CD4-positive, CD25-positive, alpha-beta regulatory T cell (primary cell): ENCODE results near the gene HDAC10. TPM values are rescaled to one million over a fixed set of nuclear protein-coding genes. Genes with fewer than 3 reads are reported as not detected.
A peak's percentile ranks its signal among the peaks of the same experiment; 100 is the strongest.

Experiments
- ATAC-seq, 2 donors: fragments of 150-1000 bp; cut with Tn5 transposase; one replicate each; pipeline ENCODE4 v1.10.0; 2021; ENCODE audit warnings: low read depth in 2 of 2, moderate number of reproducible peaks in 2 of 2, moderate library complexity in 1 of 2
- DNase-seq, 3 donors: peaks; one replicate each; pipeline versions ENCODE4 v3.0.0 to v3.0.0-alpha.2; 2012 to 2022; ENCODE audit warnings: mixed read lengths in 1 of 3
- H3K27ac ChIP-seq: one replicate; pipeline ENCODE4 v1.7.0; 2013; ENCODE audit warnings: mild to moderate bottlenecking, low read length; ENCODE audit not compliant: insufficient read depth, poor library complexity, severe bottlenecking
- H3K27me3 ChIP-seq: one replicate; pipeline ENCODE4 v1.7.0; 2013; ENCODE audit warnings: low read length; ENCODE audit not compliant: control insufficient read depth, insufficient read depth
- H3K36me3 ChIP-seq: one replicate; pipeline ENCODE4 v1.7.0; 2013; ENCODE audit warnings: mild to moderate bottlenecking, low read length, moderate library complexity; ENCODE audit not compliant: control insufficient read depth, insufficient read depth
- H3K4me1 ChIP-seq: 2 replicates; pipeline ENCODE4 v1.7.0; 2013; ENCODE audit warnings: mild to moderate bottlenecking, low read length; ENCODE audit not compliant: insufficient read depth, control insufficient read depth, poor library complexity, severe bottlenecking
- H3K4me3 ChIP-seq: one replicate; pipeline ENCODE4 v1.7.0; 2013; ENCODE audit warnings: low read depth, mild to moderate bottlenecking, low read length, moderate library complexity
- H3K9me3 ChIP-seq, 2 experiments: 1 replicate in 1 of 2; 2 replicates in 1 of 2; pipeline ENCODE4 v1.7.0; 2013; ENCODE audit warnings: low read length in 2 of 2, mild to moderate bottlenecking in 1 of 2, moderate library complexity in 1 of 2; ENCODE audit not compliant: control insufficient read depth in 2 of 2
- H3K27ac Mint-ChIP-seq, 3 donors: one replicate each; pipeline ENCODE4 v1.8.0; 2020 to 2022; ENCODE audit warnings: mild to moderate bottlenecking in 3 of 3, mixed read lengths in 3 of 3, moderate library complexity in 2 of 3
- H3K27me3 Mint-ChIP-seq: one replicate; pipeline ENCODE4 v1.8.0; 2022; ENCODE audit warnings: mild to moderate bottlenecking, mixed read lengths
- H3K36me3 Mint-ChIP-seq: one replicate; pipeline ENCODE4 v1.8.0; 2020; ENCODE audit warnings: mixed read lengths
- H3K4me1 Mint-ChIP-seq, 4 donors: one replicate each; pipeline ENCODE4 v1.8.0; 2020 to 2022; ENCODE audit warnings: mixed read lengths in 4 of 4, mild to moderate bottlenecking in 1 of 4
- H3K4me3 Mint-ChIP-seq, 4 donors: one replicate each; pipeline ENCODE4 v1.8.0; 2020 to 2022; ENCODE audit warnings: mild to moderate bottlenecking in 4 of 4, mixed read lengths in 4 of 4, moderate library complexity in 3 of 4
- H3K9me3 Mint-ChIP-seq, 7 donors: one replicate each; pipeline ENCODE4 v1.8.0; 2020 to 2022; ENCODE audit warnings: mixed read lengths in 7 of 7, mild to moderate bottlenecking in 3 of 7, moderate library complexity in 2 of 7
- polyA plus RNA-seq, 4 donors: library from polyadenylated mRNA; unstranded; fragments of 300-500 nt; fragmentation: Illumina TruSeq; gene quantifications; one replicate each; pipeline ENCODE4 v1.2.3, GENCODE V29; 2021
- total RNA-seq: library from RNA; stranded (reverse); gene quantifications from one replicate; pipeline ENCODE4 v1.2.3, GENCODE V29; 2022

The HDAC10 gene
- total and polyA plus RNA-seq, 5 donors from 2014 or later = 6.0 to 125 (median 7.5) TPM

DNA sequence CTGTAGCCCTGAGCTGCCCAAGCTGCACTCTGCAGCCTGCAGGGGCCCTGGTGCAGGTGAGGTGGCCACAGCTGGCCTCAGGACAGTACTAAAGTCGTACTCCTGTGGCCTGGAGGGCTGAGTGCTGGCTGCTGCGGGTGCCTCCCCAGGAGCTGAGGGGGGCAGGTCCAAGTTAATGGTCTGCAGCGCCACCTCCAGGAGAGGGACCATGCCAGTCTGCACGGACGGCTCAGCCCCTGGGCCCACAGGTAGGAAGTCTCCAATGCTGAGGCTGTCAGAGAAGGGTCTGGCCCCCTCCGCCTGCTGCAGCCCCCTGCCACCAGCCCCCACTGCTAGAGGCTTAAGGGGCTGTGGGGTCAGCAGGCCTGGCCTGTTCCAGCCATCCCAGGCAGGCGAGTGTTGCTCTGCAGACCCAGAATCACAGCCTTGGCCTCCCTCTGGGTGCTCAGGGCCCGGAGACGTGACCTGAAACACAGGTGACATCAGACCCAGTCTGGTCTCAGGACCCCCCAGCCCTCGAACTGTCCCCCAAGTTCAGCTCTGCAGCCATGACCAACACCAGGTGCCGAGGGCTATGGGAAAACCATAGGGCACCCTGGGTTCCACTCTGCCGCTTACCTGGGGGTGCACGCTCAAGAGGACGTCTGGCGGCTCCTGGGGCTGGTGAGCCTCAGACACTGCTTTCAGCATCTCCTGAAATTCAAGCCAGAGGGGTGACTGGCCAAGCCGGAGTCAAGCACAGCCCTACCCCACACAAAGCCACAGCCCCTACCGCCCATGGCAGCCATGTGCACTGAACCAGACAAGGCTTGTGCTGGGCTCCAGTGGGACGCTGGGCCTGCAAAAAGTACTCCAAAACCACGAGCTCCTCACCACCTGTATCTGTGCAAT, 29.4 kb downstream of the HDAC10 start:
- no peaks in the 10 kb centered on the region for H3K4me1 Mint-ChIP-seq
- no peak overlapping the region for H3K27ac Mint-ChIP-seq
- H3K27me3 Mint-ChIP-seq = no peaks in the 10 kb centered on the region
- no peak for ATAC-seq
- Histone ChIP-seq H3K27me3 (no peaks in the 10 kb centered on the region), H3K27ac (no peak overlapping the region), H3K4me1 (no peaks in the 10 kb centered on the region), H3K36me3 (peaks cover 60% of the 10 kb centered on the region), H3K4me3 (no peak overlapping the region), H3K9me3 (no peaks in the 10 kb centered on the region)
- DNase-seq = no peak
- peaks cover 8% of the 10 kb centered on the region for H3K36me3 Mint-ChIP-seq
- no peak overlapping the region for H3K4me3 Mint-ChIP-seq
- no peaks in the 10 kb centered on the region for H3K9me3 Mint-ChIP-seq

DNA sequence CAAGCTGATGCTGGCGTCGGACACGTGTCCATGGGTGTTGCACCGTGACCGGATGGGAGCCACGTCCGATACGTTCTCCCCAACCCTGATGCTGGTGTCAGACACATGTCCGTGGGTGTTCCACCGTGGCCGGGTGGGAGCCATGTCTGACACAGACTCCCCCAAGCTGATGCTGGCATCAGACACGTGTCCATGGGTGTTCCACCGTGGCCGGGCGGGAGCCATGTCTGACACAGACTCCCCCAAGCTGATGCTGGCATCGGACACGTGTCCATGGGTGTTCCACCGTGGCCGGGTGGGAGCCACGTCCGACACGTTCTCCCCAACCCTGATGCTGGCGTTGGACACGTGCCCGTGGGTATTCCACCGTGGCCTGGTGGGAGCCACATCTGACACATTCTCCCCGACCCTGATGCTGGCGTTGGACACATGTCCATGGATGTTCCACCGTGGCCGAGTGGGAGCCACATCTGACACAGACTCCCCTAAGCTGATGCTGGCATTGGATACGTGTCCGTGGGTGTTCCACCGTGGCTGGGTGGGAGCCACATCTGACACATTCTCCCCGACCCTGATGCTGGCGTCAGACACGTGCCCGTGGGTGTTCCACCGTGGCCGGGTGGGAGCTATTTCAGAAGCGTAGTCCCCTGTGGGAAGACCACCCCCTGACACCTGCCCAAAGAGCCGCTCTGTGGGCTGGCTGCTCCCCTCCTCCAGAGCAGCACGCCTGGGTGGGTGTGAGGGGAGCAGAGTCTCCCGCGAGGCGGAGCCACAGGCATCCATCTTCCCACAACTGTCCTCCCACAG, 30.3 kb downstream of the HDAC10 start:
- no peaks in the 10 kb centered on the region for H3K9me3 Mint-ChIP-seq
- ATAC-seq (no peak), DNase-seq (no peak)
- H3K9me3 ChIP-seq = no peaks in the 10 kb centered on the region
- no peak overlapping the region for H3K4me3 ChIP-seq
- no peaks in the 10 kb centered on the region for H3K4me1 Mint-ChIP-seq
- no peaks in the 10 kb centered on the region for H3K27me3 Mint-ChIP-seq
- no peak overlapping the region for H3K27ac Mint-ChIP-seq
- H3K36me3 ChIP-seq = peaks cover 65% of the 10 kb centered on the region
- peak overlapping the region in 1 of 4 donors; percentile 51 for H3K4me3 Mint-ChIP-seq
- peaks cover 12% of the 10 kb centered on the region for H3K36me3 Mint-ChIP-seq
- H3K4me1 ChIP-seq = no peaks in the 10 kb centered on the region
- H3K27ac ChIP-seq = no peak overlapping the region
- no peaks in the 10 kb centered on the region for H3K27me3 ChIP-seq

DNA sequence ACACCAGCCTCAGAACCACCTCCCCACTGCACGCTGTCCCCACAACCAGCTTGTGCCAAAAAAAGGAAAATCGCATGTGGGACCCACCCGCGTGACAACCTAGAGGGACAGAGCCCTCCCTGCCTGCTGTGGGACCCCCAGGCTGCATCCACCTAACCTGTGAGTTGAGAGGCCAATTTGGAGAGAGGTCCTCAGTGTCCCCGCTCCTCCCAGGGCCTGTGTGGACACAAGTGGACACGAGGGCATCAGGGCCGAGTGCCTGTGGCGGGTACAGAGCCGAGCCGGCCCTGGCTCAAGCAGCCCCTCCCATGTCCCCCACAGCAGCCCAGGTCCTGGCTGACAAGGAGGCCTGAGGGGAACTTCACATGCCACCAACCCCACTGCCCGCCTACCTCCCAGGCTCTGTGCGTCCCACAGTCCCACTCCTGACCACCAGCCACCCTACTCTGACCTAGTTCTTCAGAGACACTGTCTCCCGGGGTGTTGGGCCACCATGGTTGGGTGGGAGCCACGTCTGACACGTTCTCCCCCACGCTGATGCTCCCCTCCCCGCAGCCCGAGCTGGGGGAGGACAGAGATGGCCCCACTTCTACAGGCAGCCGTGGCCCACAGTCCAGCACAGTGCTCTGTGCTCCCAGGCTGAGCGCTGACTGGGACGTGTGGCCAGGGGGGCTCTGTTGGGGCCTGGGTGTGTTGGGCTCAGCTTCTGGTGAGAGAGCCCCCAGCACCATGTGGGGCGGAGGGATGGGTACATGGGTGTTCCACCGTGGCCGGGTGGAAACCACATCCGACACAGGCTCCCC, 31.1 kb downstream of the HDAC10 start:
- Mint-ChIP-seq H3K27me3 (no peaks in the 10 kb centered on the region), H3K27ac (no peak overlapping the region), H3K9me3 (no peaks in the 10 kb centered on the region), H3K36me3 (peaks cover 16% of the 10 kb centered on the region), H3K4me1 (peaks cover 0 to 2% (median 0%) of the 10 kb centered on the region in 4 donors), H3K4me3 (no peak overlapping the region)
- peaks cover 65% of the 10 kb centered on the region for H3K36me3 ChIP-seq
- no peaks in the 10 kb centered on the region for H3K9me3 ChIP-seq
- ATAC-seq (no peak), DNase-seq (no peak)
- H3K4me3 ChIP-seq = no peak overlapping the region
- no peak overlapping the region for H3K27ac ChIP-seq
- no peaks in the 10 kb centered on the region for H3K27me3 ChIP-seq
- no peaks in the 10 kb centered on the region for H3K4me1 ChIP-seq

DNA sequence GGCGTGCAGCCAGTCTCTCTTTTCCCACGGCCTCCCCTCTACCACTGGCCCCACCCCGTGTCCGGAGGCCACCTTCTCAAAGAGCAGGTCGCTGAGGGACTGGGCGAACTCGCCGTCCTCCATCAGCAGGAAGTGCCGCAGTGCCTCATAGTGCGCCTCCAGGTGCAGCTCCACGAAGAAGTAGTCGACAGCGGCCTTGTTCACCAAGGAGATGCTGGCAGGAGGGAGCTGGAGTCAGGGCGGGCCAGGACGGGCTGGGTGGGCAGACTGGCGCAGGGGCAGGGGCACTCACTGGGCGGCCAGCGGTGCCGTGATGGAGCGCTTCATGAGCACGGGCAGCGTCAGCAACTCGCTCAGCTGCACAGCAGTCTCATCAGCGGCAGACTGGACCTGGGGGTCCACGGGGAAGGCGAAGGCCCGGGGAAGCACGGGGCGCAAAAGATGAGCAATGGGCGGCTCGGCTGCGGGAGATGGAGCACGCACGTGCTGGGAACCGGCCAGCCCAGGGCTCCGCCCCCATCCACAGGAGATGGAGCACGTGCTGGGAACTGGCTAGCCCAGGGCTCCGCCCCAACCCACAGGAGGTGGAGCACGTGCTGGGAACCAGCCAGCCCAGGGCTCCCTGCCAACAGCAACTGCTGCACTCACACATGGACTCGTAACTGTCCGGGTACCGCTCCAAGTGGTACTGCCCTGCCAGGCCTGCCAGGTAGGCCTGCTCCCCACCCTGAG, 31.9 kb downstream of the HDAC10 start:
- DNase-seq = no peak
- no peaks in the 10 kb centered on the region for H3K27me3 Mint-ChIP-seq
- H3K36me3 Mint-ChIP-seq = peaks cover 18% of the 10 kb centered on the region
- peaks cover 0 to 7% (median 2%) of the 10 kb centered on the region in 4 donors for H3K4me1 Mint-ChIP-seq
- H3K9me3 Mint-ChIP-seq = no peaks in the 10 kb centered on the region
- Histone ChIP-seq H3K4me3 (no peak overlapping the region), H3K36me3 (peaks cover 64% of the 10 kb centered on the region), H3K9me3 (no peaks in the 10 kb centered on the region), H3K27me3 (no peaks in the 10 kb centered on the region), H3K27ac (no peak overlapping the region), H3K4me1 (no peaks in the 10 kb centered on the region)
- no peak overlapping the region for H3K27ac Mint-ChIP-seq
- no peak overlapping the region for H3K4me3 Mint-ChIP-seq
- ATAC-seq = peak in 1 of 2 donors; percentile 25

DNA sequence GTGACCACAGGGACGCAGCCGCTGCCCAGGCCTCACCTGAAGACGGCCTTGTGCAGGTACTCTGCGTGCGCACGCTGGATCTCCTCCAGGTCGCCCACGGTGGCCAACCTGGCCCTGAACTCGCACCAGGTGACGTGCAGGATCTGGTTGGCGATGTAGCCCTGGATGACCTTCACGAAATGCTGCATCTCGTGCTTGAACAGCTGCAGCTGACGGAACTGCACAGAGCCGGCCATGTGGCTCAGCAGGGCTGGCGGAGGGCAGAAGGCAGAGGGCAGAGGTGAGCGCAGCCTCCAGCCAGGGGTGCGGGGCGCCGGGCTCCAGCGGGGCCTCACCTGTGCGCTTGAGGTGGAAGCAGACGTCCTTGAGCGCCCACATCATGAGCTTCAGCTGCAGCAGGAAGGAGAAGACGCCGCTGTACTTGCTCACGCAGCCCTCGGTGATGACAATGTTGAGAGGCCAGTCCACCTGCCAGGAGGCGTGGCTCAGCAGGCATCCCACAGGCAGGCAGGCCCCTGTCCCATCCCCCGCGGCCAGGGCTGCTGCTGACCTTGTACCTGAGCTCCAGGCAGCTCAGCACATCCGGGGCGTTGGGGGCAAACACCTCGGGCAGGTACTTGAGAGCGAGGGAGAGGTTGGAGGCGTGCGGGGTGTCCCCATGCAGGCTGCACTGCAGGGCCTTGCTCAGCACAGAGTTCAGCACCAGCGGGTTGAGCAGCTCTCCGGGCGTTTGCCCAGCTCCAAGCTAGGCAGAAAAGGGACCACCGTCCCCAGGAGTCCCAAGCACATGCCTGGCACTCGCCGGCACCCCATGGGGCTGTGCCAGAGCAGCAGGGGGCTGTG, 32.7 kb downstream of the HDAC10 start:
- peaks cover 17% of the 10 kb centered on the region for H3K36me3 Mint-ChIP-seq
- no peak overlapping the region for H3K4me3 ChIP-seq
- no peak overlapping the region for H3K27ac ChIP-seq
- no peak overlapping the region for H3K4me3 Mint-ChIP-seq
- H3K4me1 Mint-ChIP-seq = peaks cover 0 to 9% (median 7%) of the 10 kb centered on the region in 4 donors
- H3K27ac Mint-ChIP-seq = no peak overlapping the region
- no peaks in the 10 kb centered on the region for H3K27me3 Mint-ChIP-seq
- DNase-seq (no peak), ATAC-seq (no peak)
- peaks cover 59% of the 10 kb centered on the region for H3K36me3 ChIP-seq
- no peaks in the 10 kb centered on the region for H3K27me3 ChIP-seq
- H3K9me3 ChIP-seq = no peaks in the 10 kb centered on the region
- no peaks in the 10 kb centered on the region for H3K9me3 Mint-ChIP-seq
- H3K4me1 ChIP-seq = no peaks in the 10 kb centered on the region

DNA sequence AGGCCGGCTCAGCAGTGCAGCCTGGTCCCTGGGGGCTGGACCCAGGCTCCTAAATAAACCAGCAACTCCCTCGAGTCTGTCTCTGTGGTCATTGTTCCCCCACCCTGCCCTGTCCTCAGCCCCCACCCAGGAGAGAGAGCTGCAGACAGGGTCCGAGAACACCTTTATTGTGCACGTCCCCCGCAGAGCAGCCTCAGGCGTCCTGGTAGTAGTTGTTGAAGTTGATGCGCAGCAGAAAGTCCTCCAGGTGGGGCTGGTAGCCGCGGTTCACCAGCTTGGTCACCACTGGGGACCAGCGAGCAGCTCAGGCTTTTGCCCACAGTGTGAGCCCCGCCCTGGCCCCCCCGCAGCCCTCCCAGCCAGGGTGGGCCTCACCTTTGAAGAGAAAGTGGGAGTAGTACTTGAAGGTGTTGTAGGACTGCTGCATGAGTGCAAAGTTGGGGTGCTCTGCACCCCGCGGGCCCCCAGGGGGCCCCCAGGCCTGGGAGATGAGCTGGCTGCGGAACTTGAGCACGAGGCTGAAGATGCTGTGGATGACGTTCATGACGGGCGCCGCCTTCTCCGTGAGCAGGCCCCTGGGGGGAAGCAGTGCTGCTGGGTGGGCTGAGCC, 33.4 kb downstream of the HDAC10 start:
- no peaks in the 10 kb centered on the region for H3K9me3 ChIP-seq
- no peaks in the 10 kb centered on the region for H3K27me3 ChIP-seq
- H3K36me3 ChIP-seq = peaks cover 59% of the 10 kb centered on the region
- DNase-seq = no peak
- Mint-ChIP-seq H3K4me1 (peaks cover 4 to 16% (median 9%) of the 10 kb centered on the region in 4 donors), H3K36me3 (peaks cover 20% of the 10 kb centered on the region), H3K27me3 (no peaks in the 10 kb centered on the region), H3K9me3 (no peaks in the 10 kb centered on the region), H3K4me3 (no peak overlapping the region), H3K27ac (no peak overlapping the region)
- H3K4me3 ChIP-seq = no peak overlapping the region
- no peaks in the 10 kb centered on the region for H3K4me1 ChIP-seq
- ATAC-seq = no peak
- no peak overlapping the region for H3K27ac ChIP-seq
